HG03442 (cell line): ENCODE results near the gene HADHB.
"Not testable (repeated sequence)": the region's sequence is repeated elsewhere in the genome, so short reads cannot be mapped to it uniquely, and the experiment has no call there.

Source experiments
- ATAC-seq: cut with Tn5 transposase; IDR thresholded peaks from one replicate; pipeline ENCODE4 v1.9.1; 2021; ENCODE audit warnings: mild to moderate bottlenecking, moderate library complexity; ENCODE audit not compliant: unreplicated experiment

HADHB gene

GRCh38 chr2:26243470-26244308 lies 1.1 kb upstream of the HADHB start:
- no peak for ATAC-seq

DNA sequence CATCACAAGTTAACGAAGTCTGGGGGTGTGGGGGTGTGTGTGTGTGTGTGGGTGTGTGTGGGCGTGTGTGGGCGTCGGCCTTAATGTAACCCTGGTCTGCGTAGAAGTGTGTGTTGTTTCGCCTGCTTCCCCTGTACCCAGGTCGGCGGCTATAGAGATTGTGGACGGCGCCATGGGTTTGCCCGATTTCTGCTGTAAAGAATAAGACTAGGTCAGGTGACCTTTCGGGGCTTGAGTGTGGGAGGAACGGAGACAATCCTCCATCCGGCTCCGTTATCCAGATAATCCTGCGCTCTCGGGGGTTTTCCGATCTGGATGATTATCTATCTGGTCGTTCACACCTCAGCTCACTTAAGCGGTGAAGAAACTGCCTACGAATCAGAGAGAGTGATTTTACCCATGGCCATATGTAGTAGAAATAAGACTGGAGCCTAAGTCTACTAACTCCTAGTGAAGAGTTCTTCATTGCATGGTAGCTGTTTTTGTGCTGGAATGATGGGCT lies 543 bp downstream of the HADHB start:
- no peak for ATAC-seq

DNA sequence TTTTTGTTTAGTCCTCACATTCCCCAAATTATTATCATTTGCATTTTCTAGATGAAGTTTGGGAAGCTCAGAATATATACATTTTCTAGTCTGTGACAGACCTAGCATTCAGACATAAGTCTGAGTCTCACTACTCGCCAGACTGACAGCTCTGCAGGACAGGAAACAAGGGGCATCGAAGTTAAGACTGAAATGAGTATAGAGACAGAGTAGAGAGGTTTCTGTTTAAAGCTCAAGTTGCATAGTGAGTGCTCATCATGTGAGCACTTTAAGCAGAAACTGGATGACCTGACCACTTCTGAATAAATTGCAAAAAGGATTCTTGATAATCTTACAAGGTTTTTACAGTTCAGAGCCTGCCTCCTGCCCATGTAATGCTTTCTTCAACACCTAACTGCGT lies 1.1 kb downstream of the HADHB start:
- peak; percentile 46 for ATAC-seq

DNA sequence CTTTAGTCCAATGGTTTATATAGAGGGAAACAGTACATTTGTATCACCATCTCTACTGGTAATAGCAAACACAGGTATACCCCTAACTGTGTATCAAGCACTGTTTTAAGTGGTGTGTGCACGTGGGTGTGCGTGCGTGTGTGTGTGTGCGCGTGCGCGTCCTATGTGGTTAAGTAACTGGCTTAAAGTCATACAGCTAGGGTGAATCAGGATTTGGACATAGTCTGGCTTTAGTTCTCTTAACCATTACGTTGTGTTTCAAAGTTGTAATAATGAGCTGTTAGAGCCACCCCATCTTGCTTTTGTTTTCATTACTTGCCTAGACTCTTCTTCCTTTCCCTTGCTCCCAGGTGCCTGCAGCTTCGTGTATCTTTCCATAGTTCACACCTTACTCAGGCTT lies 2.1 kb downstream of the HADHB start:
- ATAC-seq = no peak

- ATAC-seq = no peak
Measured at GRCh38 chr2:26249625-26250024, 4.9 kb downstream of the HADHB start.

DNA sequence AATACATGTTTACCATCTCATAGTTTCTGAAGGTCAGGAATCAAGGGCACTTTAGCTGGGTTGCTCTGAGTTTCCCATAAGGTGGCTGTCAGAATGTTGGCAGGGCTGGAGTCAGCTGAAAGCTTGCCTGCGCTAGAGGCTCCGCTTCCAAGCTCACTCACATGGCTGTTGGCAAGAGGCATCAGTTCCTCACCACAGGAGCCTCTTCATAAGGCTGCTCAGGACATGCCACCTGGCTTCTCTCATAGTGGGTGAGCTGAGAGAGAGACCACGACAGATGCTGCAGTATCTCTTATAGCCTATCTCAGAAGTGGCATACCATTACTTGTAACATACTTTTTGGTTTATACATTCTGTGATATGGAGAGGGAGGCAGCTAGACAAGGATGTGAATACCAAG lies 7.2 kb downstream of the HADHB start:
- ATAC-seq = no peak

- no peak for ATAC-seq
Measured at GRCh38 chr2:26255759-26256384, 11.1 kb downstream of the HADHB start.

- not testable (repeated sequence) for ATAC-seq
Measured at GRCh38 chr2:26258836-26259235, 14.1 kb downstream of the HADHB start.

GRCh38 chr2:26268213-26268612 lies 23.5 kb downstream of the HADHB start:
- ATAC-seq = no peak

DNA sequence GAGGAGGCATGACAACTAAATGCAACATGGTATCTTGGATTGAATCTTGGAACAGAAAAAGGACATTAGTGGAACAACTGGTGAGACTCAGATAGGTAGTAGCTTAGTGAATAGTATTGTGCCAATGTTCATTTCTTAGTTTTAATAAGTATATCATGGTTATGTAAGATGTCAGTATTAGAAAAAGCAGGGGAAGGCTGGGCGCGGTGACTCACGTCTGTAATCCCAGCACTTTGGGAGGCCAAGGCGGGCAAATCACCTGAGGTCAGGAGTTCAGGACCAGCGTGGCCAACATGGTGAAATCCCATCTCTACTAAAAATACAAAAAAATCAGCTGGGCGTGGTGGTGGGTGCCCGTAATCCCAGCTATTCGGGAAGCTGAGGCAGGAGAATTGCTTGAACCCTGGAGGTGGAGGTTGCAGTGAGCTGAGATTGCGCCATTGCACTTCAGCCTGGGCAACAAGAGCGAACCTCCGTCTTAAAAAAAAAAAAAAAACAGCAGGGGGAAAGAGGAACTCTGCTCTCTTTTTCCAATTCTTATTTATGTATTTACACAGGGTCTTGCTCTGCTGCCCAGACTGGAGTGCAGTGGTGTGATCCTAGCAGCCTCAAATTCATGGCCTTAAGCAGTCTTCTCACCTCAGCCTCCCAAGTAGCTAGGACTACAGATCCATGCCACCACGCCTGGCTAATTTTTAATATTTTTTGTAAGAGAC lies 24.1 kb downstream of the HADHB start:
- not testable (repeated sequence) for ATAC-seq

DNA sequence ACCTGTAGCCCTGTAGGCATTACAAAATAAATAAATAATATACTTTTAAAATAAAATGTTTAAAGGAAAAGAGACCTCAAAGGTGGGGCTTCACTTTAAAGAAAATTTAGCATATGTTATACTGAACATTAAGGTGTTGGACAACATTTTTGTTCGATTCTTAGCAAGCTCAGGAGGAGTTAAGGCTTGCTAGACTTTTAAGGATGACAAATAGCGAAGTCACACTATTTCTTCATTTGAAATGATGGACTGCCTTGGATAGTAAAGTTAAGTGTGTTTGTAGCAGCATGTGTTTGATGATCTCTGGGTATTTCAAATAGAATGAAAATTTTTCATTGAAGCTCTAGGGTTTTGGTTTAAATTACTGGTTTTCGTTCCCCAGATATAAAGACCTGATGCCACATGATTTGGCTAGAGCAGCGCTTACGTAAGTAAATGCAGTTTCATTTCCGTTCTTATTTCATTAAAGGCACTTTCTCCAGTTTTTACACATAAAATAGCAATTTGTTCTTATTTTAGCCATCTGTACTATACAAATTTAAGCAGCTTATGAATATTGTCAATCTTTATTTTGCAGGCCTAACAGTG lies 24.9 kb downstream of the HADHB start:
- no peak for ATAC-seq

DNA sequence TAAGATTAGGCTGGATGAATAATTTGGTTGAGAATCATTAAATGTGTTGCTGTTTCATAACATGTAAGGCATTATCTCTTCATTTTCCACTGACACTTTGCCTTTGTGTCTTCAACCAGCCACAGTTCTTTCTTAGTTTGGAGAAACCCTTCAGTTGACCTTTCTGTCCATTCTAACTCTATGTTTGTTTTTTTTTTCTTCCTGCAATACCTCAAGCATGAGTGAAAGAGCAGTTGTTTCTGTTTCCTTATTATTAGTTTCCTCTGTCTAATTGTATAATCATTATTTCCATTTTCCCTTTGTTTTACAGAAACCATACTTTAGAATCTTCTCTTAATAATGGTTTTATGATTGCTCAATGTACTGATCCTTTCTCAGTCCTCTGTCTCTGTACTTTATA lies 25.6 kb downstream of the HADHB start:
- ATAC-seq = no peak

- no peak for ATAC-seq
Measured at GRCh38 chr2:26273501-26273900, 28.8 kb downstream of the HADHB start.

GRCh38 chr2:26274058-26274613 lies 29.4 kb downstream of the HADHB start:
- no peak for ATAC-seq

DNA sequence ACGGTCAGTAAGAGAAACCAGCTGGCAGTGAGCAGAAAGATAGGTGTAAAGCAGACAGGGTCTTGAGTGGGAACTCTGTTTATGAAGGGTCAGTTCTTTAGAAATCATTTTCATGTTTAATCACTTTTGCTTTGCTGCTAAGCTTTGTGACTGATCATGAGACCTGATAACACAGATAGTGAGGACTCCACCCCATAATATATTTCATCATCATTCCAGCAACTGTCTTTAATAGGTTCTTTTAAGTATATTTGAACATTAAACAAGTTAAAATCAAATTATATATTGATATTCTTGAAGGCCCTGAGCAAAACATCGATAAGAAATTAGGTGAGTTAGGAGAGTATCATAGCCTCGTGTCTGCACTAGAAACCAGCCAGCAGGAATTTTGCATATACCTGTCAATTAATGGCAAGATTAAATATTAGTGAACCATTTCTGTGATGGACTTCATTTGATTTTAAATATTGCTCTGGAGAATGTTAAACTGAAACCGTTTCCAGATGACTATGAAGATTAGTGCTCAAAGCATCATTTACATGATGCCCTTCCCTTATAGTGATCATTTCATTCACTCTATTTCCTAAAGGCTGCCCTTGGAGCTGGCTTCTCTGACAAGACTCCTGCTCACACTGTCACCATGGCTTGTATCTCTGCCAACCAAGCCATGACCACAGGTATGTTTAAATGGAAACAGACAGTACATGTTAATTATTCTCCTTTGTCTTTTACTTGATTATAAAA lies 31.9 kb downstream of the HADHB start:
- no peak for ATAC-seq

DNA sequence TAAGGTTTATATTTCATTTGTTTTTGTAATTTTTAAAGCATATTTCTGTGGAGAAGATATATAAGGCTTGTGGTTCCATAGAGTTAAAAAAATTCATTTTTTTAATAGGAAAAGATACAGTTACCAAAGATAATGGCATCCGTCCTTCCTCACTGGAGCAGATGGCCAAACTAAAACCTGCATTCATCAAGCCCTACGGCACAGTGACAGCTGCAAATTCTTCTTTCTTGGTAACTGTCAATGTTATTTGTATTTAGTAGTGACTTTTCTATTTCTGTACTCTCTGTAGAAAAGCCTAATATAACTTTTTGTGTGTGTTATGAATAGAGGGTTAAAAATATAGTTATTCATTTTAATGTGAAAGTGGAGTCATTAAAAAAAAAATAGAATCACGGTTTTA lies 35.1 kb downstream of the HADHB start:
- ATAC-seq = no peak

DNA sequence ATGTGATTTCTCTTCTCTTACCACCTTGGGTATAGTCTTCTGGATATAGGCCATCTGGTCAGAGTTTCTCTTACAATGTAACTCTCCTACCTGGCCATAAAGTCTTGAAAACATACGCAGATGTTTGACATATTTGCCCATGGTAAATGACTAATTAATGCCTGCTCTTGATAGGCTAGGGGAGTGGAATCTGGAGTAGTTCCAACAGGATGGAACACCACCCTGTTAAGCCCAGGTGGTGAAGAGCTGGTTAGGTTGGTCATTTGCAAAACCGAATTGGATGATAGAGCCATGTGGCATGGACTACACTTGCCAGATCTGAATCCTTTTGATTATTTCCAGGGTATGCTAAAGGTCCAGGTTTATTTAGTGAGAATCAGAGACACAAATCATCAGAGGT lies 36.5 kb downstream of the HADHB start:
- no peak for ATAC-seq

DNA sequence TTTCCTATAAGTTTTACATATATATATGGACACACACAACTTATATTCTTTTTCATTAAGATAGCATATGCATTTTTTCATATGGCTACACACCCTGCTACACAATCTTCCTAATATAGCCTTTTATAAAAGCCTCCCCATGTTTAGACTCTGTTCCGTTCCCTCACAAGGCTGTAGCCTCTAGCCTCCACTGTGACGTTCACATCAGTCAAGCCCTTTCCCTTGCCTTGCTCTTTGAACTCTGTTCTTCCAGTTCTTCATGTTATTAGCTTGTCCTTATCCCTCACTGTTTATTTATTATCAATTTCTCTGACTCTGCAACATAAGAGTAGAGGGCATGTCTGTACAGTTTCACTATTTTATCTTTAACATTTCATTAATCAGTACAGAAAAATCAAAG lies 38.9 kb downstream of the HADHB start:
- no peak for ATAC-seq

DNA sequence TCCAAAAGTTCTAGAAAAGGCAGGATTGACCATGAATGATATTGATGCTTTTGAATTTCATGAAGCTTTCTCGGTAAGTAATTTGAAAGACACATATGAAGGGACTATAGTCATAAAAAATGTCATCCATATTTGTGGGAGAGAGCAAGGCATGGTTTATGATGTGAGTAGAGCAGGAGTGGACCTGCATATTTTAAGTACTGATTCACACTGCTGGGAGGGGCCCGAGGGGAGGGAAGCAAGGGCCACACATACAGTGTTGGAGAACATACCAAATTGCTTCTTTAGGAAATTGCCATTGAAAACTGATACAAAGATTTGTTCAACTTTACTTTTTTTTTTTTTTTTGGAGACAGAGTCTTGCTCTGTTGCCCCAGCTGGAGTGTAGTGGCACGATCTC lies 39.4 kb downstream of the HADHB start:
- ATAC-seq = no peak

DNA sequence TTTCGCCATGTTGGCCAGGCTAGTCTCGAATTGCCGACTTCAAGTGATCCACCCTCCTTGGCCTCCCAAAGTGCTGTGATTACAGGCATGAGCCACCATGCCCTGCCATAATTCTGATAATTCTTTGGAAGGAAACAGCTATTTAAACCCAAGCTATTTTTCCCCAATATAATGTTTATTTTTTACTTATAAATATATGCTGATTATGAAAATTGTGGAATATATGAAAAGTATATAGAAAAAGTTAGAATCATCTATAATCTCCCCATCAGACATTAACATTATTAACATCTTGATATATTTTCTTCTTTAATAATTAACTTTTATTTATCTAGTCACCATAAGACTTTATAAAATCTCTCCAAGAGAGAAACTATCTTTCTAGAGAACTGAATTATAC lies 41.2 kb downstream of the HADHB start:
- no peak for ATAC-seq
